ENCODE results near the gene MPZ. TPM values are rescaled to one million over a fixed set of nuclear protein-coding genes. Genes with fewer than 3 reads are reported as not detected.
"Not testable (repeated sequence)": the region's sequence is repeated elsewhere in the genome, so short reads cannot be mapped to it uniquely, and the experiment has no call there.

The MPZ gene
- polyA plus RNA-seq (2014; cell fraction: cytosol; rRNA removed), result 2.8 and 10.8 TPM in 2 replicates
- 5.5 and 9.0 TPM in 2 replicates for polyA plus RNA-seq (2014; cell fraction: nucleus; rRNA removed)

DNA sequence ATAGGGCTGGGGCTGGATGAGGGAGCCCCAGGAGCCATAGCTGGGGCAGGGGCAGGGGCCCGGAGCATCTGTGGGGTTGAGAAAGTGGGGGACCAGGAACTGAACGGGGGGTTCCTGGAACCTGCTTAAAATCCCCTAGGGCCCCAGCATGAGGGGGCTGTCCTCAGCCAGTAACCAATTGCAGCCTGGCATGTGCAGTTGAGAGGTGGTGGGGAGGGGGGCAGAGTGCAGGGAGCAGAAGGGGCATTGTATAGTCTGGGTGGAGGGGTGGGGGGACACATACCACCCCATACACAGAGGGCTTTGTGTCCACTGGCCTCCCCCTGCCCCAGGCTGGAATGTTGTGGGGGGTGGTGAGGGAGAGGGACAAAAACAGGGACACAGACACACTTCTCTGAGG is at the start of gene MPZ:
Gene MPZ, minus strand, starts transcription at position 101 of the 400 bp plus-strand sequence. Its CDS starts 63 bp downstream, at position 38.
- DNase-seq (ENCODE audit: low spot score), result no peak

DNA sequence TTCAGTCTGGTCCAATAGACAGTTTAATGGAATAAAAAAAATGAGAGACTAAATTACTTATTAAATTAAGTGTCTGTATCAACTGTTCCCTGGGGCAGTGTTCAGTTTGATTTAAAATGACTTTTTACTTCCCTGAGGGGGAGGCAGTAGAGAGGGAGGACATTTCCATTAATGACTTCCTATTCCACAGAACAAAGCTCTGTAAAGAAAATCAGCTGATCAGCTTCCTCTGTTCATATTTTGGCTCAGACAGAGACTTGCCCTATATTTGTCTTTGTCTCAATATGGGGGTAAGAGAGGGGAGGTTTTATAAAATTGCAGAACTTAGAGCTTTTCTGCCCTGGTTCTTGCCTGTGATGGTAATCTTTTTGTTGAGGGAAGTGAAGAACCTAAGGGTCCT is 49.5 kb upstream of the MPZ start:
- no peak for DNase-seq (ENCODE audit: low spot score)

DNA sequence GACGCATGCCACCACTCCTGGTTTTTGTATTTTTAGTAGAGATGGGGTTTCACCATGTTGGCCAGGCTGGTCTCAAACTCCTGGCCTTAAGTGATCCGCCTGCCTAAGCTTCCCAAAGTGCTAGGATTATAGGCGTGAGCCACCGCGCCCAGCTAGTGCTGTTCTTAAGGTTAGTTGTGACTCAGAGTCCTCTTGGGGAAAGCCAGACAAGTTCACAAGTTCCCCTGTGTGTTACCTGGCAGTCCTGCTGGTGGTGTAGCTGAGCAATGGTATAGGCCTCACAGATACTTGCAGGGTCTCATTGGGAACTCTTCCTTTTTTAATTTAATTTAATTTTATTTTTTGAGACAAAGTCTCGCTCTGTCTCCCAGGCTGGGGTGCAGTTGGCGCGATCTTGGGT is 47.3 kb upstream of the MPZ start:
- no peak for DNase-seq (ENCODE audit: low spot score)

- DNase-seq (ENCODE audit: low spot score), result no peak
Observed at GRCh38 chr1:161351482-161351881, 41.7 kb upstream of the MPZ start.

DNA sequence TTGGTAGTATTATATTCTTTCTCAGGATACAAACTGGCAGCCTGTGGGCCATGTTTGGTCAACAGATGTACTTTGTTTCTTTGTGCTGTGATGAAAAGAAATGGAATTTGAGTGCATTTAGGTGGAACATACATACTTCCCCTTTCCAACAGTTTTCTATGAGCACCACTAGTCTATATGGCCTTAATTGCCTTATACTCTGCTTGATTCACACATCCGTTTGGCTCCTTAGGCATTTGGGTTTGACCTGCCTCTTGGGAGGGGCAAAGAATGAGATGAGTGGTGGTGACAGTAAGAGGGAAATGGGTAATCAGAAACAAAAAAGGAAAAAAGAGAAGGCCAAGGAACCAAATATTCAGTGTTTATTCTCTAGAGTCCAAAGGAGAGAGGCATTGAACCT is 40.9 kb upstream of the MPZ start:
- DNase-seq (ENCODE audit: low spot score), result no peak

GRCh38 chr1:161342821-161343220 is 33.1 kb upstream of the MPZ start:
- DNase-seq (ENCODE audit: low spot score), result no peak

GRCh38 chr1:161342177-161342576 is 32.4 kb upstream of the MPZ start:
- DNase-seq (ENCODE audit: low spot score), result no peak

GRCh38 chr1:161335796-161336195 is 26.0 kb upstream of the MPZ start:
- DNase-seq (ENCODE audit: low spot score), result no peak

GRCh38 chr1:161333166-161333565 is 23.4 kb upstream of the MPZ start:
- DNase-seq (ENCODE audit: low spot score), result no peak

GRCh38 chr1:161330346-161330745 is 20.6 kb upstream of the MPZ start:
- DNase-seq (ENCODE audit: low spot score), result no peak

- no peak for DNase-seq (ENCODE audit: low spot score)
Observed at GRCh38 chr1:161324020-161324419, 14.3 kb upstream of the MPZ start.

DNA sequence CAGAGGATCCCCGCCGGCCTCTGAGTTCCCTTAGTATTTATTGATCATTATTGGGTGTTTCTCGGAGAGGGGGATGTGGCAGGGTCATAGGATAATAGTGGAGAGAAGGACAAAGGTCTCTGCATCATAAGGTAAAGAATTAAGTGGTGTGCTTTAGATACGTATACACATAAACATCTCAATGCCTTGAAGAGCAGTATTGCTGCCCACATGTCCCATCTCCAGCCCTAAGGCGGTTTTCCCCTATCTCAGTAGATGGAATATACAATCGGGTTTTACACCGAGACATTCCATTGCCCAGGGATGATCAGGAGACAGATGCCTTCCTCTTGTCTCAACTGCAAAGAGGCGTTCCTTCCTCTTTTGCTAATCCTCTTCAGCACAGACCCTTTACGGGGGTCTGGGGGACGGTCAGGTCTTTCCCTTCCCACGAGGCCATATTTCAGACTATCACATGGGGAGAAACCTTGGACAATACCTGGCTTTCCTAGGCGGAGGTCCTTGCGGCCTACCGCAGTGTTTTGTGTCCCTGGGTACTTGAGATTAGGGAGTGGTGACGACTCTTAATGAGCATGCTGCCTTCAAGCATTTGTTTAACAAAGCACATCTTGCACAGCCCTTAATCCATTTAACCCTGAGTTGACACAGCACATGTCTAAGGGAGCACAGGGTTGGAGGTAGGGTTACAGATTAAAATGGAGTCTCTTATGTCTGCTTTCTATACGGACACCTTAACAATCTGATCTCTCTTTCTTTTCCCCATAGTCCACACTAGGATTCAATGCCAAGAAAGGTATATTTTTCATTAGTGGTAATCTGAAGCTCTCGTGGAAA is 6.3 kb upstream of the MPZ start:
- not testable (repeated sequence) for DNase-seq (ENCODE audit: low spot score)

GRCh38 chr1:161314201-161314981 is 4.6 kb upstream of the MPZ start, which contains the start of gene SDHC:
SDHC (plus strand) TSS chr1:161314381; CDS start chr1:161314406, 25 bp downstream.
- peak; percentile 82 for DNase-seq (ENCODE audit: low spot score)

DNA sequence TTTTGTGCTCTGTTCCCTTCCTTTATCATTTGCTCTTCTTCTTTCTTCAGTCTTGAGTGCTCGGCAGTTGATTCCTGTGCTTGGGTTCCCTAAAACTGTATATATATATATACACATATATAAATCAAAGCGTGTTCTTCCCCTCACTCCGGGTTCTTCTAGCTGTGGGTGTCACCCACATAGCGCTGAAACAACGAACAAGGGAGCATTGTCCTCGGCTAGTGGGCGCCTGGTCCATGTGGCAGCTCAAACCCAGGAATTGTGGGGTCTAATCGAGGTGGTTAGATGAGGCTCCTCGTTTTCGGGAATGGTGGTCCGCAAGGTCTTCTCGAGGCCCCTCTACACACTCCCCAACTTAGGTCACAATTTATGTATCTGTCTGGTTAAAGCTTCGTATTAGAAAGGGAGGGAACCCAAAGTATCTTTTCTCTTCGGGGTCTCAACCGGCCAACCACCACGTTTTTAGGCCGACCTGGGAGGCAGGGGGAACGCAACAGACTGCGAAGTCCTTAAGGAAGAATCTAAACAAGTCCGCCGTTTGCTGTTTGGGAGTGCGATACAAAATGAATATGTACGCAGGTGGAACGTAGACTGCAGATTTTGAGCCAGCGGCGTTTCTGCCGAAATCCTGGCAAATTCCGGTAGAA is 3.9 kb upstream of the MPZ start:
- DNase-seq (ENCODE audit: low spot score), result peak; percentile 8

DNA sequence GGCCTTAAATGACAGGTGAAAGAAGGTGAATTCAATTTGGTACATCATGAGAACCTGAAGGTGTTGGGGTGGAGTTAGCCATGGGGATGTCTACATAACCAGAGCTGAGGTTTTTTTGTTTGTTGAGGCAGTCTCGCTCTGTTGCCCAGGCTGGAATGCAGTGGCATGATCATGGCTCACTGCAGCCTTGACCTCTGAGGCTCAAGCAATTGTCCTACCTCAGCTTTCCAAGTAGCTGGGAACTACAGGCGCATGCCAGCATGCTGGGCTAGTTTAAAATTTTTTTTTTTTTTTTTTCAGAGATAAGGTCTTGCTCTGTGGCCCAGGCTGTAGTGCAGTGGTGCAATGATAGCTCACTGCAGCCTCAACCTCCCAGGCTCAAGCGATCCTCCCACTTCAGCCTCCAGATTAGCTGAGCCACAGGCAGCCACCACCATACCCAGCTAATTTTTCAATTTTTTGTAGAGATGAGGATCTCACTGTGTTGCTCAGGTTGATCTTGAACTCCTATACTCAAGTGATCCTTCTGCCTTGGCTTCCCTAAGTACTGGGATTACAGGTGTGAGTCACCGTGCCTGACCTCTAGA is 1.9 kb upstream of the MPZ start:
- no peak for DNase-seq (ENCODE audit: low spot score)

- no peak for DNase-seq (ENCODE audit: low spot score)
Observed at GRCh38 chr1:161307892-161308638, 1.7 kb downstream of the MPZ start.

- DNase-seq (ENCODE audit: low spot score), result peak; percentile 62
Observed at GRCh38 chr1:161307230-161307768, 2.5 kb downstream of the MPZ start.

DNA sequence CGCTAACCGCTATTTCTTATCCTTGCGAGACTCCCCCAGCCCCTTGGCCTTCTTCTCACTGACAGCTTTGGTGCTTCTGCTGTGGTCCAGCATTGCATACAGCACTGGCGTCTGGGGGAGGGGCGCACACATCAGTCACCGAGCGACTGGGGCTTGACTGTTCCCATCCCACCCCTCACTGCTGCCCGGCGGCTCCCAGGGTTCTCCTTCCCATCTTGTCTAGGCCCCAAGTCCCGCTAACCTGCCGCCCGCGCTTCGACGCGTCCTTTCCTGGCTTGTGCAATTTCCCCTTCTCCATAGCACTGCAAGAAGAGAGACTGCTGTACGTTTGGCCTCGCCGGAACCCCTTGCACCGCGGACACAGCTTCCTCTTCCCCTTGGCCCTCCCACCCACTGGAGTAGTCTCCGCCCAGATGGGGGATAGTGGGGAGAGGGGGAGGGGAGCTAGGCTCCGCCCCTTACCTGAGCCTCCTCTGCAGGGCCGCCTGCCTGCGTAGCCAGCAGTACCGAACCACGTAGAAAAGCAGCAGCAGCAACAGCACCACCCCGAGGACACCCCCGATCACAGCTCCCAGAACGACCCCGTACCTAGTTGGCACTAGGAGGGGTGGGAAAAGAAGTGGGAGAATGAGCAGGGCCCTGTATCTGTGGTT is 3.8 kb downstream of the MPZ start:
- peak; percentile 86 for DNase-seq (ENCODE audit: low spot score)

- no peak for DNase-seq (ENCODE audit: low spot score)
Observed at GRCh38 chr1:161304927-161305866, 4.6 kb downstream of the MPZ start.

All from SK-N-DZ (cell line).